NB4 (cell line): ENCODE results near the gene ATXN7.

Experiments used
- CTCF ChIP-seq: IDR thresholded peaks from one replicate; pipeline ENCODE4 v1.5.1; 2012; ENCODE audit warnings: low read depth, low read length
- MAX ChIP-seq: IDR thresholded peaks from 2 replicates; pipeline ENCODE4 v1.6.1; 2011; ENCODE audit warnings: low read depth, low read length
- POLR2A ChIP-seq: IDR thresholded peaks from 2 replicates; pipeline ENCODE4 v1.6.1; 2011; ENCODE audit warnings: mild to moderate bottlenecking; ENCODE audit not compliant: insufficient read length; ENCODE audit errors: extremely low read depth

- no peak for TF ChIP-seq CTCF
- no peak for TF ChIP-seq POLR2A
- TF ChIP-seq MAX: no peak
These were observed 136.9 kb downstream of the ATXN7 start for GRCh38 chr3:64000453-64001055.
